Prostate gland (tissue), 2 donors: Measurements from ENCODE around the gene C10orf90.

Source experiments
- CTCF ChIP-seq, 4 experiments: fragments of 200-600 bp in 2 of 4; fragments of 450-650 bp in 2 of 4; sonication (generic) in 2 of 4; IDR thresholded peaks; 1 replicate in 3 of 4; 2 replicates in 1 of 4; pipeline ENCODE4 v1.5.1; 2016 to 2019; ENCODE audit warnings: antibody characterized with exemption in 4 of 4, mild to moderate bottlenecking in 2 of 4, moderate library complexity in 2 of 4
- POLR2A ChIP-seq: fragments of 450-650 bp; IDR thresholded peaks from one replicate; pipeline ENCODE4 v1.6.1; 2016; ENCODE audit warnings: antibody characterized with exemption, mild to moderate bottlenecking
- POLR2AphosphoS5 ChIP-seq: sonication (generic); formaldehyde crosslinking; IDR thresholded peaks from one replicate; pipeline ENCODE4 v1.6.1; 2017; ENCODE audit warnings: antibody characterized with exemption

- TF ChIP-seq CTCF (IDR thresholded peaks at IDR 0.05) = no peak
- TF ChIP-seq POLR2A = no peak
- no peak for TF ChIP-seq POLR2AphosphoS5
These were observed 99.6 kb downstream of the C10orf90 start for GRCh38 chr10:126570621-126571602.
